ENCODE measurements around the gene ANKMY1.

Gene ANKMY1

GRCh38 chr2:240588006-240588655 lies 30.3 kb upstream of the ANKMY1 start:
- DNase-seq (ENCODE audit: low read depth in 1 of 2, low spot score in 1 of 2): no peak
- Histone ChIP-seq H3K4me3 (replicated peaks; ENCODE audit: insufficient read depth, low read length) (0 out of 2 replicates have a peak overlapping the region, but pooled peaks have one; percentile 84), H3K27ac (replicated peaks) (no peak overlapping the region), H3K27me3 (ENCODE audit: insufficient read depth, poor library complexity, severe bottlenecking) (no peaks in the 10 kb centered on the region)
- TF ChIP-seq GABPA (IDR thresholded peaks at IDR 0.05; ENCODE audit: low read depth) (no peak), SPI1 (IDR thresholded peaks at IDR 0.05; ENCODE audit: borderline replicate concordance, low read depth) (no peak), CTCF (IDR thresholded peaks at IDR 0.05; ENCODE audit: insufficient read depth, low read length) (no peak), REST (IDR thresholded peaks at IDR 0.05; ENCODE audit: insufficient replicate concordance, low read depth) (no peak), POLR2AphosphoS5 (IDR thresholded peaks at IDR 0.05; ENCODE audit: low read depth) (no peak)

- Histone ChIP-seq H3K4me3 (replicated peaks; ENCODE audit: insufficient read depth, low read length) (peak overlapping the region; percentile 84), H3K27me3 (ENCODE audit: insufficient read depth, poor library complexity, severe bottlenecking) (no peaks in the 10 kb centered on the region), H3K27ac (replicated peaks) (peak overlapping the region; percentile 36)
- TF ChIP-seq CTCF (IDR thresholded peaks at IDR 0.05; ENCODE audit: insufficient read depth, low read length) (no peak), REST (IDR thresholded peaks at IDR 0.05; ENCODE audit: insufficient replicate concordance, low read depth) (no peak), SPI1 (IDR thresholded peaks at IDR 0.05; ENCODE audit: borderline replicate concordance, low read depth) (no peak), POLR2AphosphoS5 (IDR thresholded peaks at IDR 0.05; ENCODE audit: low read depth) (no peak), GABPA (IDR thresholded peaks at IDR 0.05; ENCODE audit: low read depth) (no peak)
- DNase-seq (ENCODE audit: low read depth in 1 of 2, low spot score in 1 of 2): peak in 1 of 2 experiments; percentile 51
These were observed 29.4 kb upstream of the ANKMY1 start for GRCh38 chr2:240586919-240587800.

GRCh38 chr2:240586198-240586918 lies 28.6 kb upstream of the ANKMY1 start, which contains the start of gene CAPN10:
TSS of gene CAPN10 (plus strand) at chr2:240586734. CDS start at chr2:240586912, 178 bp downstream.
- Histone ChIP-seq H3K27ac (replicated peaks) (peak within 1 kb of the TSS; percentile 98), H3K27me3 (ENCODE audit: insufficient read depth, poor library complexity, severe bottlenecking) (no peaks in the 10 kb centered on the region), H3K4me3 (replicated peaks; ENCODE audit: insufficient read depth, low read length) (peak within 1 kb of the TSS; percentile 84)
- TF ChIP-seq CTCF (IDR thresholded peaks at IDR 0.05; ENCODE audit: insufficient read depth, low read length) (no peak), GABPA (IDR thresholded peaks at IDR 0.05; ENCODE audit: low read depth) (peak; percentile 86), REST (IDR thresholded peaks at IDR 0.05; ENCODE audit: insufficient replicate concordance, low read depth) (no peak), SPI1 (IDR thresholded peaks at IDR 0.05; ENCODE audit: borderline replicate concordance, low read depth) (peak; percentile 34; the same call in 1 of the 2 replicates), POLR2AphosphoS5 (IDR thresholded peaks at IDR 0.05; ENCODE audit: low read depth) (peak; percentile 45; the same call in 1 of the 2 replicates)
- DNase-seq (ENCODE audit: low read depth in 1 of 2, low spot score in 1 of 2): peak; percentile 92 to 97
